ENCODE data around the gene LAPTM5.

The LAPTM5 gene

GRCh38 chr1:30699762-30700161 lies 57.8 kb downstream of the LAPTM5 start:
- WGBS (ENCODE audit: extremely low coverage, insufficient coverage, insufficient read length): 98% methylated on average over 1 of the region's 1 CpG
- no peak overlapping the region for H4K8ac ChIP-seq (ENCODE audit: low read depth, low read length)
- peaks cover 7 to 15% of the 10 kb centered on the region in 2 experiments for H3K4me1 ChIP-seq (ENCODE audit: control insufficient read depth in 1 of 2, insufficient read depth in 2 of 2, low read length in 2 of 2)

GRCh38 chr1:30698401-30698981 lies 59.1 kb downstream of the LAPTM5 start:
- H3K27me3 ChIP-seq (ENCODE audit: insufficient read depth, low read length): no peaks in the 10 kb centered on the region
- H3K18ac ChIP-seq (ENCODE audit: low read length): no peak overlapping the region
- H3K79me1 ChIP-seq (ENCODE audit: low read length): no peaks in the 10 kb centered on the region
- H4K12ac ChIP-seq (ENCODE audit: low read depth, low read length): no peak overlapping the region
- H3K9me3 ChIP-seq (ENCODE audit: insufficient read depth, low read depth, low read length): no peaks in the 10 kb centered on the region
- H3K79me2 ChIP-seq (ENCODE audit: control insufficient read depth, insufficient read depth, low read length, poor library complexity): no peaks in the 10 kb centered on the region
- H2AFZ ChIP-seq (ENCODE audit: insufficient read depth, low read length, poor library complexity): no peak overlapping the region
- no peak overlapping the region for H3K9ac ChIP-seq (ENCODE audit: low read length)
- no peak overlapping the region for H4K8ac ChIP-seq (ENCODE audit: low read depth, low read length)
- no peak overlapping the region for H3K4me2 ChIP-seq (ENCODE audit: low read length)
- H4K91ac ChIP-seq (ENCODE audit: low read depth, low read length): no peak overlapping the region
- H3K14ac ChIP-seq (ENCODE audit: low read length): no peak overlapping the region
- no peak overlapping the region for H2BK12ac ChIP-seq (ENCODE audit: low read length)
- H3K4ac ChIP-seq (ENCODE audit: low read depth, low read length): no peak overlapping the region
- no peak overlapping the region for H2AK5ac ChIP-seq (ENCODE audit: low read length)
- WGBS (ENCODE audit: extremely low coverage, insufficient coverage, insufficient read length): no CpG with 5 or more reads among the region's 17 CpGs
- H3K27ac ChIP-seq (ENCODE audit: low read depth, low read length): no peak overlapping the region
- no peak overlapping the region for H3K23ac ChIP-seq (ENCODE audit: low read length)
- no peak for DNase-seq
- no peak overlapping the region for H2BK5ac ChIP-seq (ENCODE audit: low read depth, low read length, poor library complexity)
- no peak overlapping the region for H2BK120ac ChIP-seq (ENCODE audit: insufficient read depth, low read length, poor library complexity)
- H3K4me3 ChIP-seq (ENCODE audit: low read depth, low read length): no peak overlapping the region
- peaks cover 7 to 15% of the 10 kb centered on the region in 2 experiments for H3K4me1 ChIP-seq (ENCODE audit: control insufficient read depth in 1 of 2, insufficient read depth in 2 of 2, low read length in 2 of 2)
- H3K36me3 ChIP-seq (ENCODE audit: control insufficient read depth in 1 of 2, insufficient read depth in 2 of 2, low read length in 2 of 2): no peaks in the 10 kb centered on the region

More at GRCh38 chr1:30699762-30700161, 57.8 kb downstream of the LAPTM5 start:
- Histone ChIP-seq H4K91ac (ENCODE audit: low read depth, low read length) (no peak overlapping the region), H3K36me3 (ENCODE audit: control insufficient read depth in 1 of 2, insufficient read depth in 2 of 2, low read length in 2 of 2) (no peaks in the 10 kb centered on the region), H3K18ac (ENCODE audit: low read length) (no peak overlapping the region), H2BK12ac (ENCODE audit: low read length) (no peak overlapping the region), H3K23ac (ENCODE audit: low read length) (no peak overlapping the region), H3K9ac (ENCODE audit: low read length) (no peak overlapping the region), H3K79me2 (ENCODE audit: control insufficient read depth, insufficient read depth, low read length, poor library complexity) (no peaks in the 10 kb centered on the region), H2AK5ac (ENCODE audit: low read length) (no peak overlapping the region), H4K12ac (ENCODE audit: low read depth, low read length) (no peak overlapping the region), H3K4me3 (ENCODE audit: low read depth, low read length) (no peak overlapping the region), H3K9me3 (ENCODE audit: insufficient read depth, low read depth, low read length) (no peaks in the 10 kb centered on the region), H3K14ac (ENCODE audit: low read length) (no peak overlapping the region), H3K79me1 (ENCODE audit: low read length) (no peaks in the 10 kb centered on the region), H3K27ac (ENCODE audit: low read depth, low read length) (no peak overlapping the region), H3K27me3 (ENCODE audit: insufficient read depth, low read length) (no peaks in the 10 kb centered on the region), H2AFZ (ENCODE audit: insufficient read depth, low read length, poor library complexity) (no peak overlapping the region), H2BK5ac (ENCODE audit: low read depth, low read length, poor library complexity) (no peak overlapping the region), H3K4ac (ENCODE audit: low read depth, low read length) (no peak overlapping the region), H2BK120ac (ENCODE audit: insufficient read depth, low read length, poor library complexity) (no peak overlapping the region), H3K4me2 (ENCODE audit: low read length) (no peak overlapping the region)
- DNase-seq: no peak

- no peak overlapping the region for H3K9ac ChIP-seq (ENCODE audit: low read length)
- H3K23ac ChIP-seq (ENCODE audit: low read length): no peak overlapping the region
- no peaks in the 10 kb centered on the region for H3K36me3 ChIP-seq (ENCODE audit: control insufficient read depth in 1 of 2, insufficient read depth in 2 of 2, low read length in 2 of 2)
- no peak overlapping the region for H4K8ac ChIP-seq (ENCODE audit: low read depth, low read length)
- no peak overlapping the region for H3K4me2 ChIP-seq (ENCODE audit: low read length)
- WGBS (ENCODE audit: extremely low coverage, insufficient coverage, insufficient read length): no CpG with 5 or more reads among the region's 9 CpGs
- no peak overlapping the region for H3K27ac ChIP-seq (ENCODE audit: low read depth, low read length)
- H2BK120ac ChIP-seq (ENCODE audit: insufficient read depth, low read length, poor library complexity): no peak overlapping the region
- no peak for DNase-seq
- H3K14ac ChIP-seq (ENCODE audit: low read length): no peak overlapping the region
- no peaks in the 10 kb centered on the region for H3K9me3 ChIP-seq (ENCODE audit: insufficient read depth, low read depth, low read length)
- no peak overlapping the region for H3K4ac ChIP-seq (ENCODE audit: low read depth, low read length)
- H3K79me2 ChIP-seq (ENCODE audit: control insufficient read depth, insufficient read depth, low read length, poor library complexity): no peaks in the 10 kb centered on the region
- no peak overlapping the region for H2AFZ ChIP-seq (ENCODE audit: insufficient read depth, low read length, poor library complexity)
- H2AK5ac ChIP-seq (ENCODE audit: low read length): no peak overlapping the region
- H3K79me1 ChIP-seq (ENCODE audit: low read length): no peaks in the 10 kb centered on the region
- no peak overlapping the region for H4K12ac ChIP-seq (ENCODE audit: low read depth, low read length)
- H2BK5ac ChIP-seq (ENCODE audit: low read depth, low read length, poor library complexity): no peak overlapping the region
- H2BK12ac ChIP-seq (ENCODE audit: low read length): no peak overlapping the region
- H3K27me3 ChIP-seq (ENCODE audit: insufficient read depth, low read length): no peaks in the 10 kb centered on the region
- no peak overlapping the region for H3K4me3 ChIP-seq (ENCODE audit: low read depth, low read length)
- H4K91ac ChIP-seq (ENCODE audit: low read depth, low read length): no peak overlapping the region
- no peak overlapping the region for H3K18ac ChIP-seq (ENCODE audit: low read length)
- peaks cover 7 to 15% of the 10 kb centered on the region in 2 experiments for H3K4me1 ChIP-seq (ENCODE audit: control insufficient read depth in 1 of 2, insufficient read depth in 2 of 2, low read length in 2 of 2)
Measured at GRCh38 chr1:30697571-30698376, 59.8 kb downstream of the LAPTM5 start.

- no peak overlapping the region for H2BK120ac ChIP-seq (ENCODE audit: insufficient read depth, low read length, poor library complexity)
- H3K14ac ChIP-seq (ENCODE audit: low read length): no peak overlapping the region
- H3K9ac ChIP-seq (ENCODE audit: low read length): no peak overlapping the region
- no peak overlapping the region for H4K8ac ChIP-seq (ENCODE audit: low read depth, low read length)
- no peaks in the 10 kb centered on the region for H3K27me3 ChIP-seq (ENCODE audit: insufficient read depth, low read length)
- H3K27ac ChIP-seq (ENCODE audit: low read depth, low read length): no peak overlapping the region
- H2AK5ac ChIP-seq (ENCODE audit: low read length): no peak overlapping the region
- no peak overlapping the region for H2BK12ac ChIP-seq (ENCODE audit: low read length)
- H3K23ac ChIP-seq (ENCODE audit: low read length): no peak overlapping the region
- H2BK5ac ChIP-seq (ENCODE audit: low read depth, low read length, poor library complexity): no peak overlapping the region
- peaks cover 7 to 15% of the 10 kb centered on the region in 2 experiments for H3K4me1 ChIP-seq (ENCODE audit: control insufficient read depth in 1 of 2, insufficient read depth in 2 of 2, low read length in 2 of 2)
- no peak overlapping the region for H3K4me3 ChIP-seq (ENCODE audit: low read depth, low read length)
- H3K36me3 ChIP-seq (ENCODE audit: control insufficient read depth in 1 of 2, insufficient read depth in 2 of 2, low read length in 2 of 2): no peaks in the 10 kb centered on the region
- WGBS (ENCODE audit: extremely low coverage, insufficient coverage, insufficient read length): no CpG with 5 or more reads among the region's 6 CpGs
- H4K12ac ChIP-seq (ENCODE audit: low read depth, low read length): no peak overlapping the region
- no peak overlapping the region for H3K4ac ChIP-seq (ENCODE audit: low read depth, low read length)
- DNase-seq: no peak
- no peaks in the 10 kb centered on the region for H3K79me1 ChIP-seq (ENCODE audit: low read length)
- no peak overlapping the region for H3K4me2 ChIP-seq (ENCODE audit: low read length)
- H3K9me3 ChIP-seq (ENCODE audit: insufficient read depth, low read depth, low read length): no peaks in the 10 kb centered on the region
- H2AFZ ChIP-seq (ENCODE audit: insufficient read depth, low read length, poor library complexity): no peak overlapping the region
- no peaks in the 10 kb centered on the region for H3K79me2 ChIP-seq (ENCODE audit: control insufficient read depth, insufficient read depth, low read length, poor library complexity)
- no peak overlapping the region for H4K91ac ChIP-seq (ENCODE audit: low read depth, low read length)
- H3K18ac ChIP-seq (ENCODE audit: low read length): no peak overlapping the region
Measured at GRCh38 chr1:30696831-30697230, 60.7 kb downstream of the LAPTM5 start.
